Loucy (cell line): ENCODE measurements around the gene PFKL.

Experiments used
- H2AFZ ChIP-seq: fragments of 200-600 bp; sonication (generic); 2 replicates; pipeline ENCODE4 v1.6.0; 2016; ENCODE audit warnings: antibody characterized with exemption, mild to moderate bottlenecking, low read length, moderate library complexity
- H3F3A ChIP-seq: fragments of 200-600 bp; 2 replicates; pipeline ENCODE4 v1.6.0; 2016; ENCODE audit warnings: antibody characterized with exemption, low read depth, mild to moderate bottlenecking
- H3K27me3 ChIP-seq: fragments of 200-600 bp; sonication (generic); 2 replicates; pipeline ENCODE4 v1.6.1; 2014; ENCODE audit warnings: low read length, mild to moderate bottlenecking; ENCODE audit not compliant: insufficient read depth, poor library complexity, severe bottlenecking
- H3K36me3 ChIP-seq: fragments of 200-600 bp; sonication (generic); 2 replicates; pipeline ENCODE4 v1.6.1; 2016; ENCODE audit warnings: low read length; ENCODE audit not compliant: insufficient read depth
- H3K4me1 ChIP-seq: fragments of 200-600 bp; sonication (generic); 2 replicates; pipeline ENCODE4 v1.5.1; 2014; ENCODE audit warnings: low read length, mild to moderate bottlenecking; ENCODE audit not compliant: insufficient read depth, poor library complexity, severe bottlenecking
- H3K4me2 ChIP-seq: fragments of 200-600 bp; sonication (generic); 2 replicates; pipeline ENCODE4 v1.6.0; 2014; ENCODE audit warnings: antibody characterized with exemption, low read length, low read depth, mild to moderate bottlenecking; ENCODE audit not compliant: poor library complexity, severe bottlenecking
- H3K4me3 ChIP-seq: fragments of 200-600 bp; sonication (generic); 2 replicates; pipeline ENCODE4 v1.5.1; 2014; ENCODE audit warnings: low read length, mild to moderate bottlenecking, mixed read lengths; ENCODE audit not compliant: poor library complexity, severe bottlenecking
- H3K79me2 ChIP-seq: fragments of 200-600 bp; sonication (generic); 2 replicates; pipeline ENCODE4 v1.6.1; 2014; ENCODE audit warnings: low read length; ENCODE audit not compliant: insufficient read depth
- H3K9ac ChIP-seq: fragments of 200-600 bp; sonication (generic); 2 replicates; pipeline ENCODE4 v1.6.0; 2014; ENCODE audit warnings: mild to moderate bottlenecking, low read depth, low read length, moderate library complexity; ENCODE audit not compliant: poor library complexity, severe bottlenecking
- H3K9me2 ChIP-seq: fragments of 200-600 bp; sonication (generic); replicated peaks from 2 replicates; pipeline ENCODE4 v1.6.1; 2016; ENCODE audit warnings: low read depth, low read length, mixed read lengths
- H3K9me3 ChIP-seq: fragments of 200-600 bp; sonication (generic); 2 replicates; pipeline ENCODE4 v1.6.1; 2014; ENCODE audit warnings: mild to moderate bottlenecking, antibody characterized with exemption, low read length, low read depth; ENCODE audit not compliant: insufficient read depth
- H4K20me1 ChIP-seq: fragments of 200-600 bp; sonication (generic); 2 replicates; pipeline ENCODE4 v1.6.0; 2014; ENCODE audit warnings: antibody characterized with exemption, low read length, mild to moderate bottlenecking; ENCODE audit not compliant: insufficient read depth, poor library complexity, severe bottlenecking
- EZH2phosphoT487 ChIP-seq: fragments of 200-600 bp; IDR thresholded peaks from 2 replicates; pipeline ENCODE4 v1.6.1; 2018; ENCODE audit warnings: antibody characterized with exemption, mild to moderate bottlenecking, moderate library complexity, borderline replicate concordance
- TF ChIP-seq, protein P1 (sequence below): fragments of 200-600 bp; sonication (generic); conservative IDR thresholded peaks from 2 replicates; pipeline ENCODE4 v1.5.1; 2014; ENCODE audit warnings: mild to moderate bottlenecking, antibody characterized with exemption, low read length

PFKL gene

GRCh38 chr21:44292812-44293195 is 7.0 kb upstream of the PFKL start:
- no peaks in the 10 kb centered on the region for H3K27me3 ChIP-seq
- no peaks in the 10 kb centered on the region for H3K9me3 ChIP-seq
- H3K4me3 ChIP-seq, result no peak overlapping the region
- H3K4me1 ChIP-seq, result no peaks in the 10 kb centered on the region
- H3K79me2 ChIP-seq, result no peaks in the 10 kb centered on the region
- no peaks in the 10 kb centered on the region for H4K20me1 ChIP-seq
- TF ChIP-seq, protein P1, sequence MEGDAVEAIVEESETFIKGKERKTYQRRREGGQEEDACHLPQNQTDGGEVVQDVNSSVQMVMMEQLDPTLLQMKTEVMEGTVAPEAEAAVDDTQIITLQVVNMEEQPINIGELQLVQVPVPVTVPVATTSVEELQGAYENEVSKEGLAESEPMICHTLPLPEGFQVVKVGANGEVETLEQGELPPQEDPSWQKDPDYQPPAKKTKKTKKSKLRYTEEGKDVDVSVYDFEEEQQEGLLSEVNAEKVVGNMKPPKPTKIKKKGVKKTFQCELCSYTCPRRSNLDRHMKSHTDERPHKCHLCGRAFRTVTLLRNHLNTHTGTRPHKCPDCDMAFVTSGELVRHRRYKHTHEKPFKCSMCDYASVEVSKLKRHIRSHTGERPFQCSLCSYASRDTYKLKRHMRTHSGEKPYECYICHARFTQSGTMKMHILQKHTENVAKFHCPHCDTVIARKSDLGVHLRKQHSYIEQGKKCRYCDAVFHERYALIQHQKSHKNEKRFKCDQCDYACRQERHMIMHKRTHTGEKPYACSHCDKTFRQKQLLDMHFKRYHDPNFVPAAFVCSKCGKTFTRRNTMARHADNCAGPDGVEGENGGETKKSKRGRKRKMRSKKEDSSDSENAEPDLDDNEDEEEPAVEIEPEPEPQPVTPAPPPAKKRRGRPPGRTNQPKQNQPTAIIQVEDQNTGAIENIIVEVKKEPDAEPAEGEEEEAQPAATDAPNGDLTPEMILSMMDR, result no peak
- no peaks in the 10 kb centered on the region for H3K9me2 ChIP-seq
- no peak overlapping the region for H3K4me2 ChIP-seq
- H3K36me3 ChIP-seq, result no peaks in the 10 kb centered on the region
- H3F3A ChIP-seq, result no peaks in the 10 kb centered on the region
- H2AFZ ChIP-seq, result no peak overlapping the region
- H3K9ac ChIP-seq, result no peak overlapping the region

DNA sequence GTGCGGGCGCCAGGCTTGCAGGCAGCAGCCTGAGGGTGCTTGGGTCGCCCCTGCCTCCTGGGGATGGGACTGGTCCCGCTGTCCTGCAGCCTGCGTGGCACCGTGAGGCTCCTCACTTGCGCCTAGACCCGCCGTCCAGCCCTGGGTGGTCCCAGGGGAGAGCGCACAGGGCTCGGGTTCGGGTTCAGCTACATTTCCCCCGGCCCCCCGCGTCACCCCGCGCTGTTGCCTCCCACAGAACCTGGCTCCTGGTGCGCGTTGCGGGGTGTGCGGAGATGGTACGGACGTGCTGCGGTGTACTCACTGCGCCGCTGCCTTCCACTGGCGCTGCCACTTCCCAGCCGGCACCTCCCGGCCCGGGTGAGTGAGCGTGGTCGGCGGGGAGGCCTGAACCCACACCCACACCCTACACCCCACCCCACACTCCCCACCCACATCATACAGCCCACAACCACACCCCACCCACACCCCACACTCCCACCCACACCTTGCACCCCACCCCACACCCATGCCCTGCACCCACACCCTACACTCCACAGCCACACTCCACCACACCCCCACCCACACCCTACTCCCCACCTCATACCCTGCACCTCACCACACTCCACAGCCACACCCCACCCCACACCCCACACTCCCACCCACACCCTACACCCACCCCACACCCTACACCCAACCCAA is 6.2 kb upstream of the PFKL start:
- no peaks in the 10 kb centered on the region for H3K9me3 ChIP-seq
- H3K79me2 ChIP-seq, result no peaks in the 10 kb centered on the region
- H2AFZ ChIP-seq, result no peak overlapping the region
- H3K4me2 ChIP-seq, result no peak overlapping the region
- no peaks in the 10 kb centered on the region for H3K36me3 ChIP-seq
- H4K20me1 ChIP-seq, result no peaks in the 10 kb centered on the region
- no peaks in the 10 kb centered on the region for H3F3A ChIP-seq
- H3K27me3 ChIP-seq, result no peaks in the 10 kb centered on the region
- H3K4me1 ChIP-seq, result no peaks in the 10 kb centered on the region
- no peak for TF ChIP-seq EZH2phosphoT487
- TF ChIP-seq, protein P1, result no peak
- no peak overlapping the region for H3K9ac ChIP-seq
- H3K9me2 ChIP-seq, result no peaks in the 10 kb centered on the region
- H3K4me3 ChIP-seq, result no peak overlapping the region

DNA sequence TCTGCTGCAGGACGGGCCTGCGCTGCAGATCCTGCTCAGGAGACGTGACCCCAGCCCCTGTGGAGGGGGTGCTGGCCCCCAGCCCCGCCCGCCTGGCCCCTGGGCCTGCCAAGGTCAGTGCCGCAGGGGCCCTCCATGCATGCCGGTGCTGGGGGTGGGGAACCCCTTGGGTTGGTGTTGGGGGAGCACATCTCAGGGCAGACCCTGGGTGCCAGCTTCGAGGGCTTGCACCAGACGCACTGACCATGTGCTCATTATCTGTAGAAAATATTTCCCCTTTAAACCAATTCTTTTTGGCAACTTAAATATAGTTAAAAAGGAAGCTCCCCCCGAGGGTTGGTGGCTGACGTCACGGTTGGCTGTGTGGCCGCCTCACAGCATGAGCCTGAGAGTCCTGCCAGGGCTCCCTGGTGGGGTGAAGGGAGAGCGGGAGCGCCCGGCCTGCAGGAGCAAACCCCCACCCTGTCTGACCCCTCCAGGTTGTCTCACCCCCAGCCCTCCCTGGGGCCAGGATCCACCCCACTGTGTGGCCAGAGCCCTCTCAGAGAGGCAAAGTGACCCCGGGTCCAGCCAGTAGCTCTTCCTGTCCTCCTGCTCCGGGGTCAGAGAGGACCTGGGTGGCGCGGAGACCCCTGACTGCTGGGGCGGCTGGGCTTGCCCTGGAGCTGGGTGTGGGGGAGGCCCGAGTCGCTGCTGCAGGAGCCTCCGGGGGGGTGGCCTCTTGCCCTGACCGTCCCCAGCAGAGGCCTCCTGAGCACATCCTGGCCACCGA is 5.3 kb upstream of the PFKL start:
- Histone ChIP-seq H3K9me3 (no peaks in the 10 kb centered on the region), H3K9ac (no peak overlapping the region), H3K4me1 (peaks cover 4% of the 10 kb centered on the region), H3F3A (no peaks in the 10 kb centered on the region), H3K4me3 (no peak overlapping the region), H3K9me2 (no peaks in the 10 kb centered on the region), H3K4me2 (no peak overlapping the region), H4K20me1 (no peaks in the 10 kb centered on the region), H2AFZ (no peak overlapping the region), H3K27me3 (no peaks in the 10 kb centered on the region), H3K79me2 (no peaks in the 10 kb centered on the region), H3K36me3 (no peaks in the 10 kb centered on the region)
- TF ChIP-seq, protein P1, result no peak
- no peak for TF ChIP-seq EZH2phosphoT487
